ENCODE results near the gene SPIRE1. TPM values are rescaled to one million over a fixed set of nuclear protein-coding genes. Genes with fewer than 3 reads are reported as not detected.
"Not testable (repeated sequence)": the region's sequence is repeated elsewhere in the genome, so short reads cannot be mapped to it uniquely, and the experiment has no call there.

Gene SPIRE1
- polyA plus RNA-seq, 1 experiment, result 11.6 TPM

DNA sequence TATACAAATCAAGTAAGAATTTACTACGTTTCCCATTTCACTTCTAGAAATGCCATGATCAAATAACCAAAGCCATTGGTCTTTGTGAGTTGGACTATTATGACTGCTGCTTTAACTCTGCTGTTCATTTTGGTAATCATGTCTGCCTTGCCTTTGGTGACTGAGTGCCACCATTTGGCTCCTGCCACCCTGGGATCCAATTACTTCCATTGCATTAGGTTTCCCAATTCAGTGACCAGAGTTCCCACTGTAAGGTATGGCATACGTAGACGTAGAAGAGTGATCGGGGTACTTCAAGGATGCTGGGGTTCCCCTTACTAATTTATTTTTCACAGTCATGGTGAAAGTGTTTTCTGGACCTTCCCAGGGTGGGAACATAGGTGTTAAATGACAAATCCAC is 90.1 kb downstream of the SPIRE1 start:
- no peaks in the 10 kb centered on the region for H3K27me3 ChIP-seq (ENCODE audit: control insufficient read depth, insufficient read depth, low read length)
- DNase-seq (ENCODE audit: low read depth), result no peak
- no peak overlapping the region for H3K4me3 ChIP-seq (ENCODE audit: low read depth, low read length)
- ChIA-PET CTCF (no interaction called here), POLR2A (no interaction called here)
- TF ChIP-seq, protein P1, sequence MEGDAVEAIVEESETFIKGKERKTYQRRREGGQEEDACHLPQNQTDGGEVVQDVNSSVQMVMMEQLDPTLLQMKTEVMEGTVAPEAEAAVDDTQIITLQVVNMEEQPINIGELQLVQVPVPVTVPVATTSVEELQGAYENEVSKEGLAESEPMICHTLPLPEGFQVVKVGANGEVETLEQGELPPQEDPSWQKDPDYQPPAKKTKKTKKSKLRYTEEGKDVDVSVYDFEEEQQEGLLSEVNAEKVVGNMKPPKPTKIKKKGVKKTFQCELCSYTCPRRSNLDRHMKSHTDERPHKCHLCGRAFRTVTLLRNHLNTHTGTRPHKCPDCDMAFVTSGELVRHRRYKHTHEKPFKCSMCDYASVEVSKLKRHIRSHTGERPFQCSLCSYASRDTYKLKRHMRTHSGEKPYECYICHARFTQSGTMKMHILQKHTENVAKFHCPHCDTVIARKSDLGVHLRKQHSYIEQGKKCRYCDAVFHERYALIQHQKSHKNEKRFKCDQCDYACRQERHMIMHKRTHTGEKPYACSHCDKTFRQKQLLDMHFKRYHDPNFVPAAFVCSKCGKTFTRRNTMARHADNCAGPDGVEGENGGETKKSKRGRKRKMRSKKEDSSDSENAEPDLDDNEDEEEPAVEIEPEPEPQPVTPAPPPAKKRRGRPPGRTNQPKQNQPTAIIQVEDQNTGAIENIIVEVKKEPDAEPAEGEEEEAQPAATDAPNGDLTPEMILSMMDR (IDR thresholded peaks at IDR 0.05; ENCODE audit: insufficient read depth, low read depth, low read length), result no peak
- no peaks in the 10 kb centered on the region for H3K36me3 ChIP-seq (ENCODE audit: control insufficient read depth, insufficient read depth, low read length)

DNA sequence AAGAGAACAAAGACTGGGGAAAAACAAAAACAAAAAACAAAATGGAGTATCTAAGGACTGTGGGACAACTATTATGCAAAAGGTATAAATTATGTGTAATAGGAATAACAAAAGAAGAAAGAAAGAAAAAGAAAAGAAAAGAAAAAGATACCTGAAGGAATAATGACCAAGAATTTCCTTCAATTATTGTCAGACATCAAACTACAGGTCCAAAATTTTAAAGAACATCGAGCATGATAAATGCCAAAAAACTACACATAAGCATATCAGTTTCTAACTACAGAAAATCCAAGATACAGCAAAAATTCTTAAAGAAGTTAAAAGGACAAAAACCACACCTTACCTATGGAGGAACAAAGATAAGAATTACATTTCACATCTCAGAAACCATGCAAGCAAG is 93.0 kb downstream of the SPIRE1 start:
- TF ChIP-seq, protein P1 (IDR thresholded peaks at IDR 0.05; ENCODE audit: insufficient read depth, low read depth, low read length), result no peak
- Histone ChIP-seq H3K4me3 (ENCODE audit: low read depth, low read length) (no peak overlapping the region), H3K36me3 (ENCODE audit: control insufficient read depth, insufficient read depth, low read length) (no peaks in the 10 kb centered on the region), H3K27me3 (ENCODE audit: control insufficient read depth, insufficient read depth, low read length) (no peaks in the 10 kb centered on the region)
- ChIA-PET POLR2A (no interaction called here), CTCF (no interaction called here)
- no peak for DNase-seq (ENCODE audit: low read depth)

DNA sequence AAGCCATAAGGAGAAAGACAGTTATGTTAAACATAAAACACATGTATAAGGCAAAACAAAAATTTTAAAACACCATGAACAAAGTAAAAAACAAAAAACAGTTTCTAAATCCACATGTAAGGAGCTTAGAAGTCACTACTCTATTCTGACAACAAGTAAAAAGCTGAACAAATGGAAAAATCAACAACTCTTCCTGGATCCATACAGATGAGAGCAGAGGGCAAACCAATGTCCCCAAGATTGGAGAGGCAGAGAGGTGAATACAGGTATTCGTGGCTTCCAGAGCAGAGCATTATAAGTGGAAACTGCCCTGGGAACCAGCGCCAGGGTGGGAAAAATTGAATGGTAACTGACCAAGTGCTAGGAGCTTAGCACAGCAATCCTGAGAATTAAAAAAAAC is 93.5 kb downstream of the SPIRE1 start:
- ChIA-PET CTCF (no interaction called here), POLR2A (no interaction called here)
- Histone ChIP-seq H3K4me3 (ENCODE audit: low read depth, low read length) (no peak overlapping the region), H3K36me3 (ENCODE audit: control insufficient read depth, insufficient read depth, low read length) (no peaks in the 10 kb centered on the region), H3K27me3 (ENCODE audit: control insufficient read depth, insufficient read depth, low read length) (no peaks in the 10 kb centered on the region)
- TF ChIP-seq, protein P1 (IDR thresholded peaks at IDR 0.05; ENCODE audit: insufficient read depth, low read depth, low read length), result no peak
- no peak for DNase-seq (ENCODE audit: low read depth)

- H3K27me3 ChIP-seq (ENCODE audit: control insufficient read depth, insufficient read depth, low read length); H3K36me3 ChIP-seq (ENCODE audit: control insufficient read depth, insufficient read depth, low read length); H3K4me3 ChIP-seq (ENCODE audit: low read depth, low read length); POLR2A ChIA-PET; DNase-seq (ENCODE audit: low read depth): not testable (repeated sequence)
- CTCF ChIA-PET, result interaction anchor here (1.4 kb wide), 1 partner anchor 13 kb away, joined by 3 read pairs; no protein-coding TSS in a partner anchor
These were observed 97.3 kb downstream of the SPIRE1 start for GRCh38 chr18:12560600-12560999.

- ChIA-PET POLR2A (no interaction called here), CTCF (no interaction called here)
- DNase-seq (ENCODE audit: low read depth), result no peak
- no peak overlapping the region for H3K4me3 ChIP-seq (ENCODE audit: low read depth, low read length)
- TF ChIP-seq, protein P1 (IDR thresholded peaks at IDR 0.05; ENCODE audit: insufficient read depth, low read depth, low read length), result no peak
- no peaks in the 10 kb centered on the region for H3K36me3 ChIP-seq (ENCODE audit: control insufficient read depth, insufficient read depth, low read length)
- H3K27me3 ChIP-seq (ENCODE audit: control insufficient read depth, insufficient read depth, low read length), result no peaks in the 10 kb centered on the region
These were observed 98.6 kb downstream of the SPIRE1 start for GRCh38 chr18:12559319-12559718.

All from BJ (cell line).